ENCODE data around the gene CD14. TPM values are rescaled to one million over a fixed set of nuclear protein-coding genes. Genes with fewer than 3 reads are reported as not detected.

The CD14 gene
- total RNA-seq (10 to 100 TPM in 3 of 6 donors, 1 to 10 TPM in 3; 4.3 to 45.8 (median 16.1) TPM), polyA plus RNA-seq (10 to 100 TPM; 11.8 to 17.6 TPM)

DNA sequence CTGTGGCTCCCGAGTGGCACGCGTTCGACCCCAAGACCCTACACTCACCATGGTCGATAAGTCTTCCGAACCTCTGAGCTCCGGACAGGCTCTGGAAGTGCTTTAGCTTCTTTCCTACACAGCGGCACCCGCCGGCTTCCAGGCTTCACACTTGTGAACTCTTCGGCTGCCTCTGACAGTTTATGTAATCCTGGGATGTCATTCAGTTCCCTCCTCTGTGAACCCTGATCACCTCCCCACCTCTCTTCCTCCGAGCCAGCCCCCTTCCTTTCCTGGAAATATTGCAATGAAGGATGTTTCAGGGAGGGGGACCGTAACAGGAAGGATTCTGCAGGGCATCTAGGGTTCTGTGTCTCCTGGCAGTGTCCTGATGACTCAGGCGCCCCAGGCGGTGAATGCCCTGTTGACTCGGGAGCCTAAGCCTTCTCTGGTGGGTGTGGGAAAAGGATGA, at the start of gene CD14:
CD14 (minus strand) TSS at position 155 of the 451 bp plus-strand sequence; CDS start at position 51, 104 bp downstream.
- intact Hi-C loops (cut with DNase I) = loop anchor here in 2 of 3 donors (10.0 kb wide), 2 partner anchors 68 to 268 kb away; partner anchors contain the start of genes APBB3 (in 1 of the 2), SLC35A4 (in 1 of the 2) and SLC4A9 (in 1 of the 2)

GRCh38 chr5:140678993-140679392, 46.0 kb upstream of the CD14 start:
- DNase-seq = no peak
- no peaks in the 10 kb centered on the region for H3K27me3 ChIP-seq
- no peak overlapping the region for H3K27ac ChIP-seq
- no peak overlapping the region for H3K4me3 ChIP-seq
- H3K36me3 ChIP-seq = peaks cover 0 to 48% (median 20%) of the 10 kb centered on the region in 3 donors
- 97% methylated on average over 7 of the region's 7 CpGs for WGBS, 2 donors
- no peaks in the 10 kb centered on the region for H3K9me3 ChIP-seq
- intact Hi-C loops (cut with DNase I) = no loop called here
- ATAC-seq = no peak
- no peaks in the 10 kb centered on the region for H3K4me1 ChIP-seq
- no peak for FAIRE-seq
- TF ChIP-seq, protein P1, sequence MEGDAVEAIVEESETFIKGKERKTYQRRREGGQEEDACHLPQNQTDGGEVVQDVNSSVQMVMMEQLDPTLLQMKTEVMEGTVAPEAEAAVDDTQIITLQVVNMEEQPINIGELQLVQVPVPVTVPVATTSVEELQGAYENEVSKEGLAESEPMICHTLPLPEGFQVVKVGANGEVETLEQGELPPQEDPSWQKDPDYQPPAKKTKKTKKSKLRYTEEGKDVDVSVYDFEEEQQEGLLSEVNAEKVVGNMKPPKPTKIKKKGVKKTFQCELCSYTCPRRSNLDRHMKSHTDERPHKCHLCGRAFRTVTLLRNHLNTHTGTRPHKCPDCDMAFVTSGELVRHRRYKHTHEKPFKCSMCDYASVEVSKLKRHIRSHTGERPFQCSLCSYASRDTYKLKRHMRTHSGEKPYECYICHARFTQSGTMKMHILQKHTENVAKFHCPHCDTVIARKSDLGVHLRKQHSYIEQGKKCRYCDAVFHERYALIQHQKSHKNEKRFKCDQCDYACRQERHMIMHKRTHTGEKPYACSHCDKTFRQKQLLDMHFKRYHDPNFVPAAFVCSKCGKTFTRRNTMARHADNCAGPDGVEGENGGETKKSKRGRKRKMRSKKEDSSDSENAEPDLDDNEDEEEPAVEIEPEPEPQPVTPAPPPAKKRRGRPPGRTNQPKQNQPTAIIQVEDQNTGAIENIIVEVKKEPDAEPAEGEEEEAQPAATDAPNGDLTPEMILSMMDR (IDR thresholded peaks at IDR 0.05) = no peak

More for the DNA sequence above, at the start of gene CD14:
- no peak for FAIRE-seq
- H3K36me3 ChIP-seq = no peaks in the 10 kb centered on the region
- peak within 1 kb of the TSS; percentile 28 to 65 (median 42) for H3K4me3 ChIP-seq
- H3K27ac ChIP-seq = peak within 1 kb of the TSS; percentile 33 to 75 (median 62)
- peak; percentile 35 to 63 (median 44) for ATAC-seq
- DNase-seq = peak in 3 of 6 donors; percentile 24 to 54 (median 41)
- no peaks in the 10 kb centered on the region for H3K27me3 ChIP-seq
- TF ChIP-seq, protein P1 (IDR thresholded peaks at IDR 0.05) = no peak
- no peaks in the 10 kb centered on the region for H3K9me3 ChIP-seq
- peaks cover 0 to 8% (median 0%) of the 10 kb centered on the region in 3 donors for H3K4me1 ChIP-seq
- 11 to 13% methylated on average over 16 of the region's 16 CpGs for WGBS, 2 donors

GRCh38 chr5:140677947-140678346, 45.0 kb upstream of the CD14 start:
- TF ChIP-seq, protein P1 (IDR thresholded peaks at IDR 0.05) = no peak
- peaks cover 0 to 54% (median 20%) of the 10 kb centered on the region in 3 donors for H3K36me3 ChIP-seq

DNA sequence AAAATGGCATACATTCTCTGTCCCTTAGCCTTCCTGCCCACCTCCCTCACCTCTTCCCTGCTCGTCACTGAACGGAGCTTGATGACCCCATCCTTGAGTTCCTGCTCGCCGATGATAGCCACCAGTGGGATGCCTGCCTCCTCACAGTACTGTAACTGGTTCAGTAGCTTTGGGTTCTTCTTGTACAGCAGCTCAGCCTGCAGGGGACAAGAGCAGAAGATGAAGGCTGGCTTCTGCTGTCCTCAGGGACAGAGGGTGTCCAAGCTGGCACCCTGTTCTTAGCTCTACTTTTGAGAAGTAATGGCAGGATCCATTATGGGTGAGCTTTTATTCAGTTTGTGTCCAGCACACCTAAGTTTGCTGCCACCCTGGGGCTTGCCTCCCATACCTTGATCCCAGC, 41.7 kb upstream of the CD14 start:
- Histone ChIP-seq H3K4me1 (no peaks in the 10 kb centered on the region), H3K36me3 (peaks cover 0 to 48% (median 11%) of the 10 kb centered on the region in 3 donors), H3K27me3 (no peaks in the 10 kb centered on the region), H3K9me3 (no peaks in the 10 kb centered on the region), H3K4me3 (no peak overlapping the region), H3K27ac (no peak overlapping the region)
- no peak for FAIRE-seq
- 93 to 95% methylated on average over 4 of the region's 4 CpGs for WGBS, 2 donors
- ATAC-seq = no peak
- no peak for DNase-seq
- intact Hi-C loops (cut with DNase I) = no loop called here
- TF ChIP-seq, protein P1 (IDR thresholded peaks at IDR 0.05) = no peak

More at GRCh38 chr5:140677947-140678346, 45.0 kb upstream of the CD14 start:
- DNase-seq (no peak), ATAC-seq (no peak), FAIRE-seq (no peak)
- Histone ChIP-seq H3K9me3 (no peaks in the 10 kb centered on the region), H3K4me1 (no peaks in the 10 kb centered on the region), H3K27ac (no peak overlapping the region), H3K4me3 (no peak overlapping the region), H3K27me3 (no peaks in the 10 kb centered on the region)
- intact Hi-C loops (cut with DNase I) = no loop called here
- 90 to 94% methylated on average over 3 of the region's 3 CpGs for WGBS, 2 donors

DNA sequence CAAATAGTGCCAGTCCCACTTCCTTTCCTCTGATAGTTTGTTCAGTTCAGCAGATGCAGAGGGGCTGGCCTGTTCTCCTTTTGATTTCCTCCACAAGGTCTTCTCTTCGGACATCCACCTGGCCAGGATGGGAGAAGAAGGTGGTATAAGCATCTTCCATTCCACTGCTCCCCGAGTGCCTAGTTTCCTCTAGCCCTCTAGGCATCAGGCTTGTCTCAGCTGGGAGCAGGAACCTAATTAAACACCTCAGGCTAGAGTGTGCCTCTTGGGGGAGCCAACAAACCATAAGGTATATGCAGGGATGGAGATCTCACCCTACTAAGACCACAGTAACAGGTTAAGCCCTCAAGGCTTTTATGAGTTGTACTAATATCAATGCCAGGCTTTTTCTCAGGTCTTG, 41.2 kb upstream of the CD14 start:
- peaks cover 0 to 51% (median 14%) of the 10 kb centered on the region in 3 donors for H3K36me3 ChIP-seq
- WGBS, 2 donors = 83 to 90% methylated on average over 2 of the region's 2 CpGs
- ATAC-seq = no peak
- FAIRE-seq = no peak
- H3K4me3 ChIP-seq = no peak overlapping the region
- no peak for DNase-seq
- no peaks in the 10 kb centered on the region for H3K4me1 ChIP-seq
- TF ChIP-seq, protein P1 (IDR thresholded peaks at IDR 0.05) = no peak
- no peak overlapping the region for H3K27ac ChIP-seq
- H3K27me3 ChIP-seq = no peaks in the 10 kb centered on the region
- no peaks in the 10 kb centered on the region for H3K9me3 ChIP-seq
- intact Hi-C loops (cut with DNase I) = no loop called here

All from pancreas (tissue), 10 donors.